ENCODE data around the gene RBM38.

DNA sequence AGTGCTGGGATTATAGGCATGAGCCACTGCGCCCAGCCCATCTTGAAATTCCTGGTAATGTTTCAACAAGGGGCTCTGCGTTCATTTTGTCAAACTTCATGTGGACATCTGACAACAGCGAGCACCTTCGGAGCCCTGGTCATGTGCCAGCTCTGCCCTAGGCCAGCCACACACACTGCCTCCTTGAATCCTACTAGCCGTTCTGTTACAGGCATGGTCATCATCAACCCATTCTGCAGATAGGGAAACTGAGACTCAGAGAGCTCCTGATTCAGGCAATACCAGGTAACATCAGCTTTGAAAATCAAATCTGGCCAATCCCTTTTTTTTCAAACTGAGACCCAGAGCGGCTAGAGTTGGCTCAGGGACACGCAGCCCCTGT is 41.3 kb downstream of the RBM38 start:
- TF ChIP-seq, protein P1, sequence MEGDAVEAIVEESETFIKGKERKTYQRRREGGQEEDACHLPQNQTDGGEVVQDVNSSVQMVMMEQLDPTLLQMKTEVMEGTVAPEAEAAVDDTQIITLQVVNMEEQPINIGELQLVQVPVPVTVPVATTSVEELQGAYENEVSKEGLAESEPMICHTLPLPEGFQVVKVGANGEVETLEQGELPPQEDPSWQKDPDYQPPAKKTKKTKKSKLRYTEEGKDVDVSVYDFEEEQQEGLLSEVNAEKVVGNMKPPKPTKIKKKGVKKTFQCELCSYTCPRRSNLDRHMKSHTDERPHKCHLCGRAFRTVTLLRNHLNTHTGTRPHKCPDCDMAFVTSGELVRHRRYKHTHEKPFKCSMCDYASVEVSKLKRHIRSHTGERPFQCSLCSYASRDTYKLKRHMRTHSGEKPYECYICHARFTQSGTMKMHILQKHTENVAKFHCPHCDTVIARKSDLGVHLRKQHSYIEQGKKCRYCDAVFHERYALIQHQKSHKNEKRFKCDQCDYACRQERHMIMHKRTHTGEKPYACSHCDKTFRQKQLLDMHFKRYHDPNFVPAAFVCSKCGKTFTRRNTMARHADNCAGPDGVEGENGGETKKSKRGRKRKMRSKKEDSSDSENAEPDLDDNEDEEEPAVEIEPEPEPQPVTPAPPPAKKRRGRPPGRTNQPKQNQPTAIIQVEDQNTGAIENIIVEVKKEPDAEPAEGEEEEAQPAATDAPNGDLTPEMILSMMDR (conservative IDR thresholded peaks at IDR 0.05; ENCODE audit: low read length), result no peak
- TF ChIP-seq EZH2phosphoT487 (IDR thresholded peaks at IDR 0.05; ENCODE audit: borderline replicate concordance), result no peak
